WTC11 (cell line): Measurements from ENCODE around the gene TNK1. TPM values are rescaled to one million over a fixed set of nuclear protein-coding genes. Genes with fewer than 3 reads are reported as not detected.
"Not testable (repeated sequence)": the region's sequence is repeated elsewhere in the genome, so short reads cannot be mapped to it uniquely, and the experiment has no call there.

Experiments
- ATAC-seq: fragments of 200-7000 bp; cut with Tn5 transposase; 2 replicates; pipeline ENCODE4 v1.10.0; 2021; ENCODE audit warnings: mild to moderate bottlenecking, moderate library complexity
- CTCF ChIA-PET: fragments of 300-600 bp; sonication (Branson Sonifier 250); formaldehyde crosslinking; loops from one replicate; lab custom pipeline; 2021; ENCODE audit warnings: antibody characterized with exemption; lab: Charles Lee
- POLR2A ChIA-PET: fragments of 350-600 bp; sonication (Branson Sonifier 250); formaldehyde crosslinking; loops from one replicate; lab custom pipeline; 2021; ENCODE audit warnings: antibody characterized with exemption; lab: Charles Lee
- DNase-seq: peaks from one replicate; pipeline ENCODE4 v3.0.0; 2021; ENCODE audit warnings: low spot score
- H3K27ac Mint-ChIP-seq: 2 replicates; pipeline ENCODE4 v1.8.0; 2021; ENCODE audit warnings: mixed read lengths
- H3K27me3 Mint-ChIP-seq: 2 replicates; pipeline ENCODE4 v1.8.0; 2021; ENCODE audit warnings: low read depth, mild to moderate bottlenecking, moderate library complexity, mixed read lengths
- H3K36me3 Mint-ChIP-seq: 2 replicates; pipeline ENCODE4 v1.8.0; 2021; ENCODE audit warnings: mixed read lengths
- H3K4me1 Mint-ChIP-seq: 2 replicates; pipeline ENCODE4 v1.8.0; 2022; ENCODE audit warnings: mixed read lengths
- H3K4me3 Mint-ChIP-seq: 2 replicates; pipeline ENCODE4 v1.8.0; 2021; ENCODE audit warnings: mild to moderate bottlenecking, moderate library complexity, mixed read lengths
- H3K9me3 Mint-ChIP-seq: 2 replicates; pipeline ENCODE4 v1.8.0; 2021; ENCODE audit warnings: mixed read lengths
- EMX1 ChIP-seq: fragments of 250-450 bp; sonication (Bioruptor Pico); IDR thresholded peaks from 2 replicates; pipeline ENCODE4 v1.8.0; 2021; ENCODE audit warnings: mild to moderate bottlenecking
- ESRRA ChIP-seq: sonication (generic); formaldehyde crosslinking; IDR thresholded peaks from 2 replicates; pipeline ENCODE4 v1.8.1; 2022; ENCODE audit warnings: mild to moderate bottlenecking, missing genetic modification reagents, borderline replicate concordance
- NFYB ChIP-seq: sonication (generic); formaldehyde crosslinking; conservative IDR thresholded peaks from 2 replicates; pipeline ENCODE4 v1.8.0; 2022; ENCODE audit warnings: low read depth, missing genetic modification reagents
- RELA ChIP-seq: sonication (generic); formaldehyde crosslinking; IDR thresholded peaks from 2 replicates; pipeline ENCODE4 v1.8.1; 2022; ENCODE audit warnings: missing genetic modification reagents, mild to moderate bottlenecking, borderline replicate concordance
- ZNF263 ChIP-seq: sonication (generic); formaldehyde crosslinking; IDR thresholded peaks from 2 replicates; pipeline ENCODE4 v1.8.1; 2022; ENCODE audit warnings: low read depth, mild to moderate bottlenecking, moderate library complexity, missing genetic modification reagents
- ZNF317 ChIP-seq: sonication (generic); formaldehyde crosslinking; IDR thresholded peaks from 2 replicates; pipeline ENCODE4 v1.8.1; 2023; ENCODE audit warnings: low read depth, mild to moderate bottlenecking, moderate library complexity, missing genetic modification reagents, borderline replicate concordance
- ZNF671 ChIP-seq: fragments of 250-450 bp; sonication (Bioruptor Pico); IDR thresholded peaks from 2 replicates; pipeline ENCODE4 v1.8.0; 2021; ENCODE audit warnings: mild to moderate bottlenecking
- total RNA-seq: library from RNA; stranded (reverse); gene quantifications from 3 replicates; pipeline ENCODE4 v1.2.3, GENCODE V29; 2021
- TF ChIP-seq, protein P1 (sequence below): sonication (generic); formaldehyde crosslinking; conservative IDR thresholded peaks from 2 replicates; pipeline ENCODE4 v1.8.1; 2023; ENCODE audit warnings: mild to moderate bottlenecking, low read depth, missing genetic modification reagents, moderate library complexity
- TF ChIP-seq, protein P2 (sequence below): sonication (generic); formaldehyde crosslinking; IDR thresholded peaks from 2 replicates; pipeline ENCODE4 v1.8.1; 2023; ENCODE audit warnings: mild to moderate bottlenecking, missing genetic modification reagents, borderline replicate concordance
- TF ChIP-seq, protein P3 (sequence below): sonication (generic); formaldehyde crosslinking; IDR thresholded peaks from 2 replicates; pipeline ENCODE4 v1.8.0; 2022; ENCODE audit warnings: mild to moderate bottlenecking, missing genetic modification reagents
- TF ChIP-seq, protein P4 (sequence below): fragments of 250-450 bp; sonication (Bioruptor Pico); IDR thresholded peaks from 2 replicates; pipeline ENCODE4 v1.9.0; 2021; ENCODE audit warnings: moderate library complexity, mild to moderate bottlenecking, inconsistent platforms, borderline replicate concordance
- TF ChIP-seq, protein P5 (sequence below): sonication (generic); formaldehyde crosslinking; IDR thresholded peaks from 2 replicates; pipeline ENCODE4 v1.8.0; 2022; ENCODE audit warnings: mild to moderate bottlenecking, missing genetic modification reagents
- TF ChIP-seq, protein P6 (sequence below): sonication (generic); formaldehyde crosslinking; IDR thresholded peaks from 2 replicates; pipeline ENCODE4 v1.8.0; 2022; ENCODE audit warnings: mild to moderate bottlenecking, missing genetic modification reagents
- TF ChIP-seq, protein P7 (sequence below): sonication (generic); formaldehyde crosslinking; IDR thresholded peaks from 2 replicates; pipeline ENCODE4 v1.8.1; 2022; ENCODE audit warnings: low read depth, mild to moderate bottlenecking, moderate library complexity, missing genetic modification reagents, borderline replicate concordance

The TNK1 gene
- total RNA-seq, 1 experiment from 2014 or later, result 9.3 TPM

DNA sequence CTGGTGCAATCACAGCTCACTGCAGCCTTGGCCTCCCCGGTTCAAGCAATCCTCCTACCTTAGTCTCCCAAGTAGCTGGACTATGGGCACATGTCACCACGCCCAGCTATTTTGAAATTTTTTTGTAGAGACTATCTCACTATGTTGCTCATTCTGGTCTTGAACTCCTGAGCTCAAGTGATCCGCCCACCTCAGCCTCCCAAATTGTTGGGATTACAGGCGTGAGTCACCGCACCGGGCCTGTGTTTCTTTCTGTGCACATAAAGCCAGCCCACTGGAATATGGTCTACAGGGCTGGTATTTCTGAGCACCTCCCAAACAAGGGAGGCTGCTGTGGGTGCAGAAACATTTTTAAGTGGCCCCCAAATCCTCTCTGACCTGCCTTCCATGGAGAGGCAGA is 17.6 kb upstream of the TNK1 start (continued):
- TF ChIP-seq, protein P1, sequence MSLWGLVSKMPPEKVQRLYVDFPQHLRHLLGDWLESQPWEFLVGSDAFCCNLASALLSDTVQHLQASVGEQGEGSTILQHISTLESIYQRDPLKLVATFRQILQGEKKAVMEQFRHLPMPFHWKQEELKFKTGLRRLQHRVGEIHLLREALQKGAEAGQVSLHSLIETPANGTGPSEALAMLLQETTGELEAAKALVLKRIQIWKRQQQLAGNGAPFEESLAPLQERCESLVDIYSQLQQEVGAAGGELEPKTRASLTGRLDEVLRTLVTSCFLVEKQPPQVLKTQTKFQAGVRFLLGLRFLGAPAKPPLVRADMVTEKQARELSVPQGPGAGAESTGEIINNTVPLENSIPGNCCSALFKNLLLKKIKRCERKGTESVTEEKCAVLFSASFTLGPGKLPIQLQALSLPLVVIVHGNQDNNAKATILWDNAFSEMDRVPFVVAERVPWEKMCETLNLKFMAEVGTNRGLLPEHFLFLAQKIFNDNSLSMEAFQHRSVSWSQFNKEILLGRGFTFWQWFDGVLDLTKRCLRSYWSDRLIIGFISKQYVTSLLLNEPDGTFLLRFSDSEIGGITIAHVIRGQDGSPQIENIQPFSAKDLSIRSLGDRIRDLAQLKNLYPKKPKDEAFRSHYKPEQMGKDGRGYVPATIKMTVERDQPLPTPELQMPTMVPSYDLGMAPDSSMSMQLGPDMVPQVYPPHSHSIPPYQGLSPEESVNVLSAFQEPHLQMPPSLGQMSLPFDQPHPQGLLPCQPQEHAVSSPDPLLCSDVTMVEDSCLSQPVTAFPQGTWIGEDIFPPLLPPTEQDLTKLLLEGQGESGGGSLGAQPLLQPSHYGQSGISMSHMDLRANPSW (CRISPR knock-in tag), result no peak
- TF ChIP-seq, protein P2, sequence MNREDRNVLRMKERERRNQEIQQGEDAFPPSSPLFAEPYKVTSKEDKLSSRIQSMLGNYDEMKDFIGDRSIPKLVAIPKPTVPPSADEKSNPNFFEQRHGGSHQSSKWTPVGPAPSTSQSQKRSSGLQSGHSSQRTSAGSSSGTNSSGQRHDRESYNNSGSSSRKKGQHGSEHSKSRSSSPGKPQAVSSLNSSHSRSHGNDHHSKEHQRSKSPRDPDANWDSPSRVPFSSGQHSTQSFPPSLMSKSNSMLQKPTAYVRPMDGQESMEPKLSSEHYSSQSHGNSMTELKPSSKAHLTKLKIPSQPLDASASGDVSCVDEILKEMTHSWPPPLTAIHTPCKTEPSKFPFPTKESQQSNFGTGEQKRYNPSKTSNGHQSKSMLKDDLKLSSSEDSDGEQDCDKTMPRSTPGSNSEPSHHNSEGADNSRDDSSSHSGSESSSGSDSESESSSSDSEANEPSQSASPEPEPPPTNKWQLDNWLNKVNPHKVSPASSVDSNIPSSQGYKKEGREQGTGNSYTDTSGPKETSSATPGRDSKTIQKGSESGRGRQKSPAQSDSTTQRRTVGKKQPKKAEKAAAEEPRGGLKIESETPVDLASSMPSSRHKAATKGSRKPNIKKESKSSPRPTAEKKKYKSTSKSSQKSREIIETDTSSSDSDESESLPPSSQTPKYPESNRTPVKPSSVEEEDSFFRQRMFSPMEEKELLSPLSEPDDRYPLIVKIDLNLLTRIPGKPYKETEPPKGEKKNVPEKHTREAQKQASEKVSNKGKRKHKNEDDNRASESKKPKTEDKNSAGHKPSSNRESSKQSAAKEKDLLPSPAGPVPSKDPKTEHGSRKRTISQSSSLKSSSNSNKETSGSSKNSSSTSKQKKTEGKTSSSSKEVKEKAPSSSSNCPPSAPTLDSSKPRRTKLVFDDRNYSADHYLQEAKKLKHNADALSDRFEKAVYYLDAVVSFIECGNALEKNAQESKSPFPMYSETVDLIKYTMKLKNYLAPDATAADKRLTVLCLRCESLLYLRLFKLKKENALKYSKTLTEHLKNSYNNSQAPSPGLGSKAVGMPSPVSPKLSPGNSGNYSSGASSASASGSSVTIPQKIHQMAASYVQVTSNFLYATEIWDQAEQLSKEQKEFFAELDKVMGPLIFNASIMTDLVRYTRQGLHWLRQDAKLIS (CRISPR knock-in tag), result no peak
- TF ChIP-seq ESRRA (CRISPR knock-in tag) (no peak), EMX1 (CRISPR knock-in tag) (no peak)

DNA sequence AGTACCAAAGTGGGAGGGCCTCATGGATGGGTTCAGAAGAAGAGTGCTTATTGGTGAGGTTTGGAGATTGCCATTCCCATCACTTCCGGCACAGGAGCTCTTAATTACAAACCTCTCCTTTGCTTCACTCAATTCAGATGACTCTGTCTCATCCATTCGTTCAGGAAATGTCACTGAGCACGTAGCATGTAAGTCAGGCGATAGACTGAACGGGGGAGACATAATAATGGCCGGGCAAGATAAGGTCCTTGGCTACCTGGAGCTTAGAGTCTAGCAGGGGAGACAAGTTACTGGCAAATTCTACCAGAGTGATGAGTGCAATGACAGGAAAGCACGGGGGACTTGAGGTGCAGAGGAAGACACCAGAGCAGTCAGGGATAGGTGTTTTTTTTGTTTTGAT is 14.9 kb upstream of the TNK1 start:
- DNase-seq, H3K27me3 Mint-ChIP-seq: not testable (repeated sequence)

DNA sequence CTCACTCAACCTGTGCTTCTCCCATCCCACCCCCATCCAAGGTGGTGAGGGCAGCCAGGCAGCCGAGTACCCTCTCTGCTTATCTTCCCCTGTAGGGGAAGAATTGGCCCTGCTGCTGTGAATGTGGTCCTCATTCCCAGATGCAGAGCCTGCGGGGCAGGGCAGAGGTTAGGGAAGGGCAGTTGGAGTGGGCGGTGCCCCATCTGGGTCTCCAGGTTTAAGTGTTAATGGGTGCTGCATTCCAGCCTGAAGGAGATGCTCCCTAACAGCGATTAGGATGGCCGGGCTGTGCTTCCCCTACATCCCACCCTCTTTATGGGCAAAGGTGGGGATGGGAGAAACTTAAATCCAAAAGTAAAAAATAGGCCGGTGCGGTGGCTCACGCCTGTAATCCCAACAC is 13.8 kb upstream of the TNK1 start:
- ATAC-seq, result peak; percentile 74
- Mint-ChIP-seq H3K4me1 (peaks cover 29% of the 10 kb centered on the region), H3K4me3 (no peak overlapping the region), H3K9me3 (no peaks in the 10 kb centered on the region), H3K27me3 (peaks cover 4% of the 10 kb centered on the region), H3K36me3 (no peaks in the 10 kb centered on the region), H3K27ac (0 out of 2 replicates have a peak overlapping the region, but pooled peaks have one; percentile 19)
- CTCF ChIA-PET, result interaction anchor here (0.7 to 2.2 kb wide), 5 partner anchors 11 to 194 kb away, joined by 3 to 9 read pairs (median 6); no protein-coding TSS in a partner anchor
- POLR2A ChIA-PET, result no interaction called here
- no peak for DNase-seq
- TF ChIP-seq, protein P3, sequence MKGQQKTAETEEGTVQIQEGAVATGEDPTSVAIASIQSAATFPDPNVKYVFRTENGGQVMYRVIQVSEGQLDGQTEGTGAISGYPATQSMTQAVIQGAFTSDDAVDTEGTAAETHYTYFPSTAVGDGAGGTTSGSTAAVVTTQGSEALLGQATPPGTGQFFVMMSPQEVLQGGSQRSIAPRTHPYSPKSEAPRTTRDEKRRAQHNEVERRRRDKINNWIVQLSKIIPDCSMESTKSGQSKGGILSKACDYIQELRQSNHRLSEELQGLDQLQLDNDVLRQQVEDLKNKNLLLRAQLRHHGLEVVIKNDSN (CRISPR knock-in tag), result no peak
- TF ChIP-seq, protein P4, sequence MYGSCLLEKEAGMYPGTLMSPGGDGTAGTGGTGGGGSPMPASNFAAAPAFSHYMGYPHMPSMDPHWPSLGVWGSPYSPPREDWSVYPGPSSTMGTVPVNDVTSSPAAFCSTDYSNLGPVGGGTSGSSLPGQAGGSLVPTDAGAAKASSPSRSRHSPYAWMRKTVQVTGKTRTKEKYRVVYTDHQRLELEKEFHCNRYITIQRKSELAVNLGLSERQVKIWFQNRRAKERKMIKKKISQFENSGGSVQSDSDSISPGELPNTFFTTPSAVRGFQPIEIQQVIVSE (CRISPR knock-in tag), result no peak
- TF ChIP-seq ZNF317 (CRISPR knock-in tag), result no peak
- TF ChIP-seq, protein P1 (CRISPR knock-in tag), result no peak
- TF ChIP-seq NFYB (CRISPR knock-in tag), result no peak
- TF ChIP-seq RELA (CRISPR knock-in tag), result no peak
- no peak for TF ChIP-seq ESRRA (CRISPR knock-in tag)
- TF ChIP-seq, protein P5, sequence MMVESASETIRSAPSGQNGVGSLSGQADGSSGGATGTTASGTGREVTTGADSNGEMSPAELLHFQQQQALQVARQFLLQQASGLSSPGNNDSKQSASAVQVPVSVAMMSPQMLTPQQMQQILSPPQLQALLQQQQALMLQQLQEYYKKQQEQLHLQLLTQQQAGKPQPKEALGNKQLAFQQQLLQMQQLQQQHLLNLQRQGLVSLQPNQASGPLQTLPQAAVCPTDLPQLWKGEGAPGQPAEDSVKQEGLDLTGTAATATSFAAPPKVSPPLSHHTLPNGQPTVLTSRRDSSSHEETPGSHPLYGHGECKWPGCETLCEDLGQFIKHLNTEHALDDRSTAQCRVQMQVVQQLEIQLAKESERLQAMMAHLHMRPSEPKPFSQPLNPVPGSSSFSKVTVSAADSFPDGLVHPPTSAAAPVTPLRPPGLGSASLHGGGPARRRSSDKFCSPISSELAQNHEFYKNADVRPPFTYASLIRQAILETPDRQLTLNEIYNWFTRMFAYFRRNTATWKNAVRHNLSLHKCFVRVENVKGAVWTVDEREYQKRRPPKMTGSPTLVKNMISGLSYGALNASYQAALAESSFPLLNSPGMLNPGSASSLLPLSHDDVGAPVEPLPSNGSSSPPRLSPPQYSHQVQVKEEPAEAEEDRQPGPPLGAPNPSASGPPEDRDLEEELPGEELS, result no peak
- no peak for TF ChIP-seq ZNF671
- TF ChIP-seq, protein P6, sequence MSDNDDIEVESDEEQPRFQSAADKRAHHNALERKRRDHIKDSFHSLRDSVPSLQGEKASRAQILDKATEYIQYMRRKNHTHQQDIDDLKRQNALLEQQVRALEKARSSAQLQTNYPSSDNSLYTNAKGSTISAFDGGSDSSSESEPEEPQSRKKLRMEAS (CRISPR knock-in tag), result no peak
- TF ChIP-seq, protein P7, sequence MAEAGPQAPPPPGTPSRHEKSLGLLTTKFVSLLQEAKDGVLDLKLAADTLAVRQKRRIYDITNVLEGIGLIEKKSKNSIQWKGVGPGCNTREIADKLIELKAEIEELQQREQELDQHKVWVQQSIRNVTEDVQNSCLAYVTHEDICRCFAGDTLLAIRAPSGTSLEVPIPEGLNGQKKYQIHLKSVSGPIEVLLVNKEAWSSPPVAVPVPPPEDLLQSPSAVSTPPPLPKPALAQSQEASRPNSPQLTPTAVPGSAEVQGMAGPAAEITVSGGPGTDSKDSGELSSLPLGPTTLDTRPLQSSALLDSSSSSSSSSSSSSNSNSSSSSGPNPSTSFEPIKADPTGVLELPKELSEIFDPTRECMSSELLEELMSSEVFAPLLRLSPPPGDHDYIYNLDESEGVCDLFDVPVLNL, result no peak
- TF ChIP-seq ZNF263 (CRISPR knock-in tag), result no peak

More for the DNA sequence above, 14.9 kb upstream of the TNK1 start:
- not testable (repeated sequence) for H3K4me3 Mint-ChIP-seq, H3K36me3 Mint-ChIP-seq, H3K27ac Mint-ChIP-seq, ATAC-seq, H3K9me3 Mint-ChIP-seq
- ChIA-PET POLR2A (interaction anchor here (0.5 kb wide), 1 partner anchor 167 kb away, joined by 5 read pairs; no protein-coding TSS in a partner anchor), CTCF (interaction anchor here (0.8 to 1.6 kb wide), 2 partner anchors 10 to 194 kb away, joined by 3 to 4 read pairs; no protein-coding TSS in a partner anchor)
- H3K4me1 Mint-ChIP-seq, result peaks cover 29% of the 10 kb centered on the region
